HG02970 (cell line): ENCODE measurements around the gene OSBPL8.

Source experiments
- ATAC-seq: cut with Tn5 transposase; IDR thresholded peaks from one replicate; pipeline ENCODE4 v1.9.1; 2021; ENCODE audit warnings: mild to moderate bottlenecking, moderate library complexity, moderate number of reproducible peaks; ENCODE audit not compliant: unreplicated experiment, low FRiP score

Gene OSBPL8

GRCh38 chr12:76316468-76316867 is 243.1 kb downstream of the OSBPL8 start:
- ATAC-seq = no peak

GRCh38 chr12:76313299-76313698 is 246.3 kb downstream of the OSBPL8 start:
- ATAC-seq = no peak

- no peak for ATAC-seq
Observed at GRCh38 chr12:76312315-76312714, 247.3 kb downstream of the OSBPL8 start.

- ATAC-seq = no peak
Observed at GRCh38 chr12:76311796-76312195, 247.8 kb downstream of the OSBPL8 start.

GRCh38 chr12:76310110-76310509 is 249.5 kb downstream of the OSBPL8 start:
- no peak for ATAC-seq

GRCh38 chr12:76308866-76309265 is 250.7 kb downstream of the OSBPL8 start:
- ATAC-seq = no peak

GRCh38 chr12:76307083-76307482 is 252.5 kb downstream of the OSBPL8 start:
- no peak for ATAC-seq

GRCh38 chr12:76303989-76304460 is 255.5 kb downstream of the OSBPL8 start:
- ATAC-seq = no peak

GRCh38 chr12:76303365-76303764 is 256.2 kb downstream of the OSBPL8 start:
- ATAC-seq = no peak
